ENCODE data around the gene PLAAT2. TPM values are rescaled to one million over a fixed set of nuclear protein-coding genes. Genes with fewer than 3 reads are reported as not detected.

Gene PLAAT2
- total RNA-seq, 1 experiment from 2014 or later = 0.66 TPM

Other genes with a start within 250 kb of the PLAAT2 start
- gene SLC22A9, start 193.6 kb downstream of the PLAAT2 start, total RNA-seq (2021) = not detected in 3 replicates
- gene PLAAT5, start 72.2 kb downstream of the PLAAT2 start, total RNA-seq (2021) = 14.7 to 23.0 TPM (median 16.0 TPM) in 3 replicates
- gene LGALS12, start 57.3 kb downstream of the PLAAT2 start, total RNA-seq (2021) = 1.1 to 1.4 TPM (median 1.4 TPM) in 3 replicates
- 1.1 to 2.9 TPM (median 1.4 TPM) in 3 replicates for gene PLAAT4, start 26.6 kb downstream of the PLAAT2 start, total RNA-seq (2021)
- 143 to 160 TPM (median 146 TPM) in 3 replicates for gene PLAAT3, start 51.1 kb upstream of the PLAAT2 start, total RNA-seq (2021)
- gene ATL3, start 108.0 kb upstream of the PLAAT2 start, total RNA-seq (2021) = 28.8 to 32.8 TPM (median 32.1 TPM) in 3 replicates
- 156 to 167 TPM (median 159 TPM) in 3 replicates for gene RTN3, start 118.1 kb upstream of the PLAAT2 start, total RNA-seq (2021)
- gene ZFTA, start 205.4 kb upstream of the PLAAT2 start, total RNA-seq (2021) = 44.7 to 47.2 TPM (median 45.6 TPM) in 3 replicates